Fibroblast of gingiva (primary cell): Measurements from ENCODE around the gene PKNOX1.
"Not testable (repeated sequence)": the region's sequence is repeated elsewhere in the genome, so short reads cannot be mapped to it uniquely, and the experiment has no call there.

Source experiments
- DNase-seq: peaks from one replicate; pipeline ENCODE4 v3.0.0-alpha.2; 2011; ENCODE audit warnings: low read depth

The PKNOX1 gene

GRCh38 chr21:42986125-42986783 is 11.9 kb downstream of the PKNOX1 start:
- DNase-seq = no peak

DNA sequence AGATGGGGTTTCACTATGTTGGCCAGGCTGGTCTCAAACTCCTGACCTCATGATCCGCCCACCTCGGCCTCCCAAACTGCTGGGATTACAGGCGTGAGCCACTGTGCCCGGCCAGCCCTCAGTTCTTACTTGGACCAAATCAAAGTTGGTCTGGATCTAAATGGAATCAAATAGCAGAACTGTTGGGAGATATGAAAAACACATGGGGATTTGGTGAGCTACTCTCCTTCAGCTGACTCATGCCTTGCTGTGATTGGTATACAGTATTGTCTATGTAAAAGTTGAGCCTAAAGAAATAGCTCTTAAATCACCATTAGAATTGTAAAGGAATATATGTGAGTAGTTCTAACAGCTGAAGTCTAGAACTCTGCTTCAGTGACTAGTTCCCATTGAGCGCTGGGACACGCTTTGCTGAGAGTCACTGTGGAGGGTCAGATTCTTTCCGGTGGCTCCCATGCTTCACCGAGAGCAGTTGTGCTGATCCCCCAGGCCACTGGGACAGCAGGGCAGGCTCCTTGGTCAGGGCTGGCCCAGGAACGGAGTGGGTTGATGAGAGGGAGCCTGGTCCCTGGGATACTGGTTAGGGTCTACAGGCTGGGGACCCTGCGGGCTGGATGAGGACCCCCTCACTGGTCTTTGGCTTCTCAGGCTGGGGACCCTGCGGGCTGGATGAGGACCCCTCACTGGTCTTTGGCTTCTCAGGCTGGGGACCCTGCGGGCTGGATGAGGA is 14.0 kb downstream of the PKNOX1 start:
- peak; percentile 83 for DNase-seq

GRCh38 chr21:42989370-42989769 is 15.0 kb downstream of the PKNOX1 start:
- not testable (repeated sequence) for DNase-seq

- DNase-seq = no peak
These were observed 15.7 kb downstream of the PKNOX1 start for GRCh38 chr21:42989816-42990650.

- DNase-seq = peak; percentile 70
These were observed 17.8 kb downstream of the PKNOX1 start for GRCh38 chr21:42991992-42992740.

- no peak for DNase-seq
These were observed 18.8 kb downstream of the PKNOX1 start for GRCh38 chr21:42993051-42993712.

DNA sequence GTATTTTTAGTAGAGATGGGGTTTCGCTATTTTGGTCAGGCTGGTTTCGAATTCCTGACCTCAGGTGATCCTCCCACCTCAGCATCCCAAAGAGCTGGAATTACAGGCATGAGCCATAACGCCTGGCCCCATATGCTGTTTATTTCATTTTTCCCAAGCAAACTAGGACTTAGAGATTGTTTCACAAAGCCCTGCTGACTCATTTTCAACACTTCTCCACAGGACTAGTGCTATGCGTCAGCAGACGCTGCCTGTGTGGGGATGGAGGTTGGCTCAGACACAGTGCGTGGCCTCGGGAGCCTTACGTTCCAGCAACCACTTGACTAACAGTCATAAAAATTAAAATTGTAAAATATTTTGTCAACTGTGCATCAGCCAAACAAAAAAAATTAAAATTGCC is 22.7 kb downstream of the PKNOX1 start:
- peak; percentile 91 for DNase-seq

DNA sequence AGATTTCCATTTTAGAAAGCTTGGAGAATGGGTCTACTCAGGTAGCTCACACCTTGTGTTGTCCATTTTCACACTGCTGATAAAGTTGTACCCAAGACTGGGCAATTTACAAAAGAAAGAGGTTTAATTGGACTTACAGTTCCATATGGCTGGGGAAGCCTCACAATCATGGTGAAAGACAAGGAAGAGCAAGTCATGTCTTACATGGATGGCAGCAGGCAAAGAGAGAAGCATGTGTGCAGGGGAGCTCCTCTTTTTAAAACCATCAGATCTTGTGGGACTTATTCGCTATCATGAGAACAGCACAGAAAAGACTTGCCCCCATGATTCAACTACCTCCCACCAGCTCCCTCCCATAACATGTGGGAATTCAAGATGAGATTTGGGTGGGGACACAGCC is 23.6 kb downstream of the PKNOX1 start:
- not testable (repeated sequence) for DNase-seq

DNA sequence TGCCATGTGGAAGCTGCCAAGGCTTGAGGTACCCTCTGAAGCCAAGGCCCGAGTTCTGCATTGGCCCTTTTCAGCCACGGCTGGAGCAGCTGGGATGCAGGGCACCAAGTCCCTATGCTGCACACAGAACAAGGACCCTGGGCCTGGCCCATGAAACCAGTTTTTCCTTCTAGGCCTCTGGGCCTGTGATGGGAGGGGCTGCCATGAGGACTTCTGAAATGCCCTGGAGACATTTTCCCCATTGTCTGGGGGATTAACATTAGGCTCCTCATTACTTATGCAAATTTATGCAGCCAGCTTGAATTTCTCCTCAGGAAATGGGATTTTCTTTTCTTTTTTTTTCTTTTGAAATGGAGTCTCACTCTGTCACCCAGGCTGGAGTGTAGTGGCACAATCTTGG is 24.8 kb downstream of the PKNOX1 start:
- DNase-seq = not testable (repeated sequence)

- not testable (repeated sequence) for DNase-seq
These were observed 25.7 kb downstream of the PKNOX1 start for GRCh38 chr21:43000041-43000440.

GRCh38 chr21:43001316-43001715 is 27.0 kb downstream of the PKNOX1 start:
- DNase-seq = no peak

DNA sequence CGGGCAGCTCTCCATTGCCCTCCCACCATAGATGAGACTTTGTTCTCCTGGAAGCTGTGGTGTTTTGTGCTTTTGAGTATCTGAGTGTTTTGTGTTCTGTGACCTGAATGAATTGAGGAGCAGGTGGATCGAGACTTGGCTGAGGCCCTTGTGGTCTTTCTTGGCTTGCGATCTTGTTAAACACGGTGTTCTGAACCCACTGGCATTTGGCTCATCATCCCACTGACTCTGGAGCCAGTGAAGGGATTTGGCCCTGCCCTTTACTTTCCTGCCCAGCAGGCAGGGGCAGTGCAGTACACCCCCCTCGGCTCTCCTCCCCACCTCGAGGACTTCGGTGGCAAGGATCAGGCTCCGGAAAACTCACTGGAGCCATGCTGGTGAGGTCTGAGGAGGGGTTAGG is 30.6 kb downstream of the PKNOX1 start:
- no peak for DNase-seq

- no peak for DNase-seq
These were observed 31.3 kb downstream of the PKNOX1 start for GRCh38 chr21:43005635-43006034.

- not testable (repeated sequence) for DNase-seq
These were observed 31.9 kb downstream of the PKNOX1 start for GRCh38 chr21:43006051-43006873.

DNA sequence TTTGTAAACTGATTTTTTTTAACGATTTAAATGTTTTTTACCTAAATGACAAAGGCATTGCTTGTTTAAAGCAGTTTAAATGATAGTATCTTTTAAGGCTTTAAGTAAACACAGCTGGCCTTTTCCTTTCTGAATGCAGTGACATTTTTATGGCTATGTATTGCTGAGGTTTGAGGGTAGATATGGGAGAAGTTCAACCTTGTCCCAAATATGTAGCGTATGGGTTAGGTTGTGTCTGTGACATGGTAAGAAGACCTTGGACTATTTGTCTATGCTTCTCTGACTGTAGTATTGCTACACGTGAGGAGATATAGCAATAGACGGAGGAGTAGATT is 32.5 kb downstream of the PKNOX1 start:
- DNase-seq = no peak

GRCh38 chr21:43012596-43012995 is 38.2 kb downstream of the PKNOX1 start:
- DNase-seq = no peak

GRCh38 chr21:43015906-43016540 is 41.7 kb downstream of the PKNOX1 start:
- DNase-seq = no peak

- no peak for DNase-seq
These were observed 42.4 kb downstream of the PKNOX1 start for GRCh38 chr21:43016728-43017127.

DNA sequence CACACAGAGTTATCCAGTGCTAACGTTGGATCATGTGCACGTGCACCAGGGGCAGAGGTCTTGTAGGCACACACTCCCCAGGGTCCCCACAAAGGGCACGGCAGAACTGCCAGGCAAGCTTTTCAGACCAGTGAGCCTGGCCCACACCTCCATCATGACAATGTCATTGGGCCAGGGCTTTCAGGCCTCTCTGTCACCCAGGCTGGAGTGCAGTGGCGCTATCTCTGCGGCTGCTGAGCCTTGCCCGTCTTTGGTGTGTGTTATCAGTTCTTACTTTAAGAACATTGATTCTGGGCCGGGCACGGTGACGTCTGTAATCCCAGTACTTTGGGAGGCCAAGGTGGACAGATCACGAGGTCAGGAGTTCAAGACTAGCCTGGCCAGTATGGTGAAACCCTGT is 44.2 kb downstream of the PKNOX1 start:
- no peak for DNase-seq

DNA sequence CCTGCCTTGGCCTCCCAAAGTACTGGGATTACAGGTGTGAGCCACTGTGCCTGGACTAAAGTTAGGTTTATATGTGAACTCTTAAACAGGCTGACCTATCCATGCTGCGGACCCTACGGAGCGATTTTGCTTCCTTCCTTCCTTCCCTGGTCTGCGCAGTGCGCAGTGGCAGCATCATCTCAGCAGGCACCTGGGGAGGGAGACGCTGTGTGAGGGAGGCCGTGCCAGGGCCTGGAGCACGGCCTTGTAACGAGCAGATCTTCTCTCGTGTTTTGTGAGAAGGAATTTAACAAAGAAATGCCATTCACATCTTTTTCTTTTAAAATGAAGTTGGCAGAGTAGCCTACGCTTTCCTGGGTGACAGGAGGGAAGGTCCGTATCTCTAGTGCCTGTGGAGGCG is 45.8 kb downstream of the PKNOX1 start:
- no peak for DNase-seq
